WERI-Rb-1 (cell line): ENCODE results near the gene CHCHD1.

Experiments used
- DNase-seq: peaks from one replicate; pipeline ENCODE4 v3.0.0-alpha.2; 2020
- H3K27ac ChIP-seq: fragments of 250-450 bp; sonication (Bioruptor Pico); 2 replicates; pipeline ENCODE4 v1.5.1; 2020; ENCODE audit warnings: mild to moderate bottlenecking, moderate library complexity
- H3K27me3 ChIP-seq: fragments of 250-450 bp; sonication (Bioruptor Pico); 2 replicates; pipeline ENCODE4 v1.5.1; 2021; ENCODE audit warnings: mild to moderate bottlenecking, low read depth, moderate library complexity; ENCODE audit not compliant: insufficient read depth, severe bottlenecking
- H3K36me3 ChIP-seq: fragments of 250-450 bp; sonication (Bioruptor Pico); 2 replicates; pipeline ENCODE4 v1.5.1; 2020; ENCODE audit warnings: mild to moderate bottlenecking, moderate library complexity
- H3K4me3 ChIP-seq: 2 replicates; pipeline ENCODE4 v1.5.1; 2011; ENCODE audit warnings: low read depth, mild to moderate bottlenecking, control low read depth, low read length
- H3K9me3 ChIP-seq: fragments of 250-450 bp; sonication (Bioruptor Pico); 2 replicates; pipeline ENCODE4 v1.5.1; 2021; ENCODE audit warnings: mild to moderate bottlenecking, moderate library complexity; ENCODE audit not compliant: severe bottlenecking
- CTCF ChIP-seq: IDR thresholded peaks from 2 replicates; pipeline ENCODE4 v1.5.1; 2011; ENCODE audit warnings: low read depth, mild to moderate bottlenecking, control low read depth, inconsistent platforms, low read length

Gene CHCHD1

GRCh38 chr10:73742454-73742734 lies 39.5 kb upstream of the CHCHD1 start:
- no peak for DNase-seq
- H3K9me3 ChIP-seq: no peaks in the 10 kb centered on the region
- no peaks in the 10 kb centered on the region for H3K27me3 ChIP-seq
- H3K4me3 ChIP-seq: no peak overlapping the region
- TF ChIP-seq CTCF: no peak
- no peak overlapping the region for H3K27ac ChIP-seq
- H3K36me3 ChIP-seq: peaks cover 19% of the 10 kb centered on the region

GRCh38 chr10:73743327-73743904 lies 38.4 kb upstream of the CHCHD1 start:
- Histone ChIP-seq H3K27ac (peak overlapping the region; percentile 90), H3K36me3 (peaks cover 26% of the 10 kb centered on the region), H3K27me3 (no peaks in the 10 kb centered on the region), H3K4me3 (peak overlapping the region; percentile 84), H3K9me3 (no peaks in the 10 kb centered on the region)
- DNase-seq: no peak
- no peak for TF ChIP-seq CTCF

GRCh38 chr10:73743905-73744663 lies 37.8 kb upstream of the CHCHD1 start, which contains the start of gene SEC24C:
SEC24C (plus strand) TSS chr10:73744372; CDS start chr10:73746833, 2,461 bp downstream.
- peak; percentile 96 for DNase-seq
- Histone ChIP-seq H3K4me3 (peak within 1 kb of the TSS; percentile 84), H3K9me3 (no peaks in the 10 kb centered on the region), H3K27me3 (no peaks in the 10 kb centered on the region), H3K27ac (peak within 1 kb of the TSS; percentile 90), H3K36me3 (peaks cover 32% of the 10 kb centered on the region)
- no peak for TF ChIP-seq CTCF

- DNase-seq: peak; percentile 51
- TF ChIP-seq CTCF: no peak
- Histone ChIP-seq H3K27ac (peak overlapping the region; percentile 90), H3K36me3 (peaks cover 36% of the 10 kb centered on the region), H3K4me3 (peak overlapping the region; percentile 84), H3K27me3 (no peaks in the 10 kb centered on the region), H3K9me3 (no peaks in the 10 kb centered on the region)
These were observed 37.2 kb upstream of the CHCHD1 start for GRCh38 chr10:73744664-73744975.

GRCh38 chr10:73746721-73747120 lies 35.1 kb upstream of the CHCHD1 start:
- Histone ChIP-seq H3K4me3 (no peak overlapping the region), H3K27ac (no peak overlapping the region), H3K9me3 (no peaks in the 10 kb centered on the region), H3K36me3 (peaks cover 55% of the 10 kb centered on the region), H3K27me3 (no peaks in the 10 kb centered on the region)
- no peak for TF ChIP-seq CTCF
- no peak for DNase-seq

GRCh38 chr10:73750819-73751218 lies 31.0 kb upstream of the CHCHD1 start:
- H3K27ac ChIP-seq: no peak overlapping the region
- no peak for TF ChIP-seq CTCF
- H3K4me3 ChIP-seq: no peak overlapping the region
- no peaks in the 10 kb centered on the region for H3K9me3 ChIP-seq
- DNase-seq: no peak
- no peaks in the 10 kb centered on the region for H3K27me3 ChIP-seq
- H3K36me3 ChIP-seq: peaks cover 78% of the 10 kb centered on the region
